Stimulated activated CD4-positive, alpha-beta T cell treated with anti-CD3 and anti-CD28 coated beads, Interleukin-15, amount 100 ng/mL, for 24 hours (primary cell): ENCODE data around the gene MTCL3.

ENCODE experiments used
- DNase-seq: peaks from one replicate; pipeline ENCODE4 v3.0.0-alpha.2; 2020

The MTCL3 gene

GRCh38 chr6:127518710-127519468 lies at the start of gene MTCL3:
TSS of gene MTCL3 (minus strand) at chr6:127519335.
- peak; percentile 76 for DNase-seq

GRCh38 chr6:127567476-127567875 lies 48.3 kb upstream of the MTCL3 start:
- DNase-seq, result no peak

- DNase-seq, result no peak
Measured at GRCh38 chr6:127566651-127567050, 47.5 kb upstream of the MTCL3 start.

GRCh38 chr6:127566119-127566518 lies 47.0 kb upstream of the MTCL3 start:
- no peak for DNase-seq

DNA sequence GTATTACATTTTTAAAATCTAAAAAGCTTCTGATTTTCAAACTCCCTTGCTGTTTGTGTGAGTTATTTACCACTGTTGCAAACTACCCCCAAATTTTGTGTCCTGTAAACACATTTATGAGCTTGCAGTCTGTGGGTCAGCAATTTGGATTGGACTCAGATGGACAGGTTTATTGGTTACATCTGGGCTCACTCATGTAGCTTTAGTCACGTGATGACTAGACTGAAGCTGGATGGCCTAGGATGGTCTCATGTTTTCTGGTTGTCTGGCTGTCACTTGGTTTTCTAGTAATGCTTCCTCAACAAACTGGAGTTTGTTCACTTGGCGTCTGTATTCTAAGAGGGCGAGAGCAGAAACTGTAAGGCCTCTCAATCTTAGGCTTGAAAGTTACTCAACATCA lies 45.6 kb upstream of the MTCL3 start:
- no peak for DNase-seq

DNA sequence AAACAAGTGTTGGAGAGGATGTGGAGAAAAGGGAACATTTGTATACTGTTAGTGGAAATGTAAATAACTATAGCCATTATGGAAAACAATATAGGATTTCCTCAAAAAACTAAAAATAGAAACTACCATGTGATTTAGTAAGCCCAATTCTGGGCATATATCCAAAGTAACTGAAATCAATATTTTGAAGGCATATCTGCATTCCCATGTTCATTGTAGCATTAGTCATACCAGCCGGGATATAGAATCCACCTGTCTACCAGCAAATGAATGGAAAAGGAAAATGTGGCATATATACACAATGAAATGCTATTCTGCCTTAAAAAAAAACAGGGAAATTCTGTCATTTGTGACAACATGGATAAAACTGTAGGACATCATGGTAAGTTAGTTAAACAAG lies 42.5 kb upstream of the MTCL3 start:
- DNase-seq, result no peak

DNA sequence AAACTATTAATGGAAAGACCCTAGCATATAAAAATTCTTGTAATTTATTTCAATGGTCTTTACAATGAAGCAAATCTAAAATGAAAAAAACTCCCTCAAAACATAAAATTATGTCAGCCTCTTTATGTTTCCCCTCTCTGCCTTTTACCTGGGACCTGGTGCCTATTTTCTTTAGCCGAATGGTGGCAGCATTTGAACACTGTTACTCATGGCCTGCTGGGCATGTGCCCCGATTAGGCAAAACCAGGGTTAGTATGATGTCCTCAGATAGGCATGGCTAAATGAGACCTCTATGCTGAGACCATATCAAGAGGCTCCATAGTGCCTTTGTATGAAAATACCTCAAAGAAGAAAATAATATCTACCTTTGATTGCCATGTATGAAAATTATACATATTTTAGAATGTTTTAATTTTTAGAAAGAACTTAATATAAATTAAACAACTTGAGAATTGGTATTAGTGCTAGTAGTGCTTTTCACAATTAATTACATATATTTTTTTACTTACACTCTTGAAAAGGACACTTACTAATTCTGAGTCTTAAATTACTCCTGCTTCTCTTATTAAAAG lies 35.4 kb upstream of the MTCL3 start:
- DNase-seq, result peak; percentile 11

DNA sequence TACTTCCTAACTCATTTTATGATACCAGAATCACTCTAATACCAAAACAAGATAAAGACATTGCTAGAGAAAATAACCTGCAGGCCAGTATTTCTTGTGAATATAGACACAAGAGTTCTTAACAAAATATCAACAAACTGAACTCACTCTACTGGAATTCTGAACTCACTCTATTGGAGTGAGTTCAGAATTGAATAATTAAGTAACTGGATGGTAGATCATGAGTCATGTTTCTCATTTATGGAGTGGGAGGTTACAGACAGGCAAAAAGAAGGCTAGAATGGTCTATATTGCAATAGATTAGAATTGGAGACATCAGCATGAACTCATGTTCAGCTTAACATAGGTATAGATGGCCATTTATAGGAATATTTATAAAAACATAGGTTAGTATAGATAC lies 31.3 kb upstream of the MTCL3 start:
- no peak for DNase-seq

DNA sequence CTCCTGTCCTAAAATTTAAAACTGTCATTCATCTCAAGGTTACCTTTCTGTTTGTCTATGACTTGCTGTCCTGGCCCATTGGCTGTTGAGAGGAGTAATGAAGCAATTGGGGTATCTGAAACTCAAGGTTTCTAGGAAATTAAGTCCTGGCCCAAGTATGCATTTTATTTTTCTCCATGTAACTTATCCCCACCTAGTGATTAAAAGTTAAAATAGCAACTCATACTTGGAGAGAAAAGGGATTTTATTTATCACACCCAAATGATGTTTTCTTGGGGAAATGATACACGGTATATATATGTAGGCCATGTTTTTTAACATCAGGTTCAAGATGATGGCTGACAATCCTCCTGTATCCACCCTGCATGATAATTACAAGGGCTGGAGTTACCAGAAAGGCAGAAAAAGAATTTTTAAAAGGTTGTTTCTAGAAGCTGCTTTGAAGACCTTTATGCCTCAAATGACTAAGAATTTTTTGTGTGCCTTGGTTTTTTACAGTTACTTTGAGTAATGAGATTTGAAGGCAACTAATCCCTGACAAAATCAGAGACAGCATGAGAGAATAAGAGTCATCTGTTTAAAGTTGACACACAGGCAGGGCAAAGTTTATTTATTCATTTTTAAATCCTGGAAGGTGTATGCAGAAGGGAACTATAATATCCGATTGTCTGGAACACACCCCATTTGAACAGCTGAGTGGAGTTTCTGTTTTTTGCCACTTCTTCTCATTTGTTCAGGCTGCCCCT lies 28.9 kb upstream of the MTCL3 start:
- no peak for DNase-seq

DNA sequence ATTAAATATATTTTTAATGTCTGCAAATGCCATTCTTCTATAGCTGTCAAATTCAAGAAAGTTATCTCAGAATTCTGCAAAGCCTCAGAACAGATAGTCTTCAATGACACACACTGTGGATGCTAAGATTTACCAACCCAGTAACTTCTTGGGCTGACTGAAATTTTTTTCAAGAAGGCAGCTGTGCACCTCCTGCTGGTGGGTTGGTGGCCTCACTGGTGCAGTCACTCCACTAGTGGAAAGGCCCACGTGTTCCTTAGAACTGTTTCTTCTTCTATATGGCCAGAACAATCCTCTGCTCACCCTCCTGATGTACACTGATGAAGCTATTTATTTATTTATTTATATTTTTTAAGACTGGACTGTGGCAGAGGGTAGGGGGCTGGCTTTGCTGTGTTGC lies 28.1 kb upstream of the MTCL3 start:
- peak; percentile 36 for DNase-seq

GRCh38 chr6:127539272-127539671 lies 20.1 kb upstream of the MTCL3 start:
- no peak for DNase-seq

DNA sequence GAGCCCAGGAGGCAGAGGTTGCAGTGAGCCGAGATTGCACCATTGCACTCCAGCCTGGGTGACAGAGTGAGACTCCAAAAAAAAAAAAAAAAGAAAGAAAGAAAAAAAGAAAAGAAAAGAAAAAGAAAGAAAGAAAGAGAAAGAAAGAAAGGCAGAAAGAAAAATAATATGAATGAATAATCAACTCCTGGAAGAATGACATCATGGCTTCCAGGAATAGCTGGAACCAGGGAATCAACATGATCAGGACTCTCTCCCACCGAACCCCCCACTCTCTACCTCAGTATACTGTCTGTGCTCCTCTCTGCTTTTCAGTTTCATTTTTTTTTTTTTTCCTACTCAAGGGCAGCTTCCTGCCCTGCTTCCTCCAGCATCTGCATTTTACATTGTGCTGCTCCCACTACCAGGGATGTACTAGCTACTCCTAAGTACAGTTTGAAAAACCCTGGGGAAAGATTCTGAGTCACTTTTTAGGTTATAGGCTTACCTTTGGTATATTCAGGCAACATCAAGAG lies 19.7 kb upstream of the MTCL3 start:
- DNase-seq, result no peak

DNA sequence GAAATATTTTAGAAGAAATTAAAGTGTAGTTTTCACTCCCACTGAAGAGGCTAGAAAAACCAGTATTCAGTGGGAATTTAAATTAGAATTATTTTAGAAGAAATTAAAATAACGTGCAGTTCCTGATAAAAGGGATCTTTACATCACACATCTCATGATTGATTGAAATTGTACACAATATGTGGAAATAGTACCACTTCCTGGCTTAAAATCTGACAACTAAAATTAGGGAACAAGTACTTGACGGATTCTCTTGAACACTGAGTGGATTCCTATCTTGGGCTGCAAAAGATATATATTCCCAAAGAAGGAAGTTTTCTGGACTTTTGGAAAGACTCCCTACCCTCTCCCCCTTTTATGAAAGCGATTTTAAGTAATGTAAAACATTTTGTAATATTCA lies 14.6 kb upstream of the MTCL3 start:
- no peak for DNase-seq

- no peak for DNase-seq
Measured at GRCh38 chr6:127533011-127533410, 13.9 kb upstream of the MTCL3 start.

DNA sequence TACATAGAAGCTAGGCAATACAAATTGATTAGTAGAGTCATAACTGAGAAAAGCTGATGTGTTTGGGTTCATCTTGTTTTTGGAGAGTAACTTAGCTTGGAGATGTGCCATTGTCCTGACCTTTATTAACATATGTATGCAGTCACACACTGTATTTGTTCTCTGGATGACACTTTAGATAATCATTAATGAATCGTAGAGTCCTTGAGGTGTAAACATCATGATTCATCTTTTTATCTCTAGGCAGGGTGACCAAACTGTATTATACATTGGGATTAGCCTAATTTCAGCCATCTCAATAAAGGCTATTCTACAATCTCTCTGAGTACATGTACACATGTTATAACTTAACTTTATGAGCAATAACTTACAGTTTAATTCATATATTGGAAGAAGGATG lies 3.6 kb upstream of the MTCL3 start:
- no peak for DNase-seq

DNA sequence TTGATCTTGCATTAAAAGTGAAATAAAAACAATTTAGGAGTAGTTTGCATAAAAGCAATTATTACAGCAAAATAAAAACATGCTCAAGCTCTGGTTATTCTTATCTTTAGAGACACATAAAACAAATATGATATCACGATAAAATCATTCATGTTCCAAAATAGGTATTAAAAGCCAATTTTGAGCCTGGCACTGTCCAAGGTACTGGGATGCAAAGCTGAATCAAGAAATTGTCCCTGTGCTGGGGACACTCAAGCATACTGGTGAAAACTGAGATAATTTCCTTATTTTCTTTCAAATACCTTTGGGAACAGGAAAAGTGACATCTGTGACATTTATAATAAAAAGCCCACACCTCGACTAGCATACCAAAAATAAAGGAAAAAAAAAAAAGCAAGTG lies 931 bp upstream of the MTCL3 start:
- DNase-seq, result peak; percentile 5

- no peak for DNase-seq
Measured at GRCh38 chr6:127519469-127519785, 292 bp upstream of the MTCL3 start.

- DNase-seq, result peak; percentile 5
Measured at GRCh38 chr6:127518191-127518709, 885 bp downstream of the MTCL3 start.

GRCh38 chr6:127517693-127518092 lies 1.4 kb downstream of the MTCL3 start:
- no peak for DNase-seq

DNA sequence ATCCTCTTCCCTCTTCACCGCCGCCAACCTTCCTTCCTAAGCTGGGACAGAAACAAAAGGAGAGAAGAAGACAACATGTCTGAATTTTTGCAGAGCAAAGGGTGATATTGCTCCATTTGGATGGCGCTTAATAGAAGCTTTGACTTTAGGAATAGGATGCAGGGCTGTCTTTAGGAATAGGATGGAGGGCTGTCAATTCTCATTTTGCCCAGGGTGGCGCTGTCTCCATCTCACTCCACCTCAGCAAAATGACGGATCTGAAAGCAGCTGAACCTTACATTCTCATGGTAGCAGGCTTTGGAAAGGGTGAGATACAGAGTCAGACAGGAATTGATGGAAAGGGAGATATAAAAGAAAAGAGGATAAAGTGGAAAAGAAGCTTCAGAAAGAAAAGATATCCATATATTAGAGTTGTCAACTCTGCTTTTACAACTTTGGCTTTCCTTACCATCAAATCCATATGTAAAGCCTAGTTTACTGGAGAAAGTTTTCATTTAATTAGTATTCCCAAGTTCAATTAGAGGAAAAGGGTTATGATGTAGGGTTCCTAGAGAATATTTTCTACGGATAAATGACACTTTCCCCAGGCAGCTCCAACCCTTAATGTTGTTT lies 2.4 kb downstream of the MTCL3 start:
- peak; percentile 68 for DNase-seq

- peak; percentile 77 for DNase-seq
Measured at GRCh38 chr6:127515794-127516661, 3.1 kb downstream of the MTCL3 start.

GRCh38 chr6:127515234-127515793 lies 3.8 kb downstream of the MTCL3 start:
- no peak for DNase-seq
